GM12878 (cell line): ENCODE data around the gene BMP2. TPM values are rescaled to one million over a fixed set of nuclear protein-coding genes. Genes with fewer than 3 reads are reported as not detected.

Source experiments
- ATAC-seq: fragments of 200-7000 bp; cut with Tn5 transposase; 3 replicates; pipeline ENCODE4 v1.9.1; 2020; ENCODE audit warnings: mild to moderate bottlenecking, moderate library complexity
- BruUV-seq: library from RNA; stranded (reverse); fragments of 400-500 nt; replicated peaks from 2 replicates; lab custom pipeline; 2021; lab: Mats Ljungman, UMichigan
- CTCF ChIA-PET: fragments of 300-600 bp; sonication (Branson Sonifier 250); formaldehyde crosslinking; extraction: SDS; loops from one replicate; lab custom pipeline; 2021; ENCODE audit warnings: inconsistent platforms; lab: Yijun Ruan, JAX
- POLR2A ChIA-PET: fragments of 350-600 bp; formaldehyde crosslinking; extraction: SDS; loops from one replicate; lab custom pipeline; 2021; ENCODE audit warnings: inconsistent platforms; lab: Charles Lee
- RAD21 ChIA-PET: fragments of 300-600 bp; sonication (Branson Sonifier 250); formaldehyde crosslinking; loops from one replicate; lab custom pipeline; 2023; ENCODE audit warnings: antibody characterized with exemption; ENCODE audit not compliant: unreplicated experiment; lab: Charles Lee
- SMC1A ChIA-PET: fragments of 300-600 bp; sonication (Branson Sonifier 250); formaldehyde crosslinking; loops from one replicate; lab custom pipeline; 2023; ENCODE audit not compliant: unreplicated experiment, uncharacterized antibody; lab: Charles Lee
- DNase-seq: peaks from one replicate; pipeline ENCODE4 v3.0.0-alpha.2; 2011; ENCODE audit warnings: low read depth, low spot score
- FAIRE-seq: peaks from 3 replicates; lab custom pipeline; 2011; peaks lifted over from hg19 to GRCh38; lab: Jason Lieb, UNC
- H2AFZ ChIP-seq: 2 replicates; pipeline ENCODE4 v1.6.0; 2011; ENCODE audit warnings: low read depth, low read length, control low read depth; ENCODE audit not compliant: control insufficient read depth
- H3K27ac ChIP-seq: 2 replicates; pipeline ENCODE4 v1.5.1; 2011; ENCODE audit warnings: control low read depth; ENCODE audit not compliant: control insufficient read depth, insufficient read depth
- H3K27me3 ChIP-seq, 2 experiments: replicated peaks in 1 of 2; 2 replicates each; pipeline versions ENCODE4 v1.6.0 to v1.6.1; 2011; ENCODE audit warnings: low read length in 1 of 2; ENCODE audit not compliant: control insufficient read depth in 2 of 2, insufficient read depth in 2 of 2
- H3K36me3 ChIP-seq, 2 experiments: 2 replicates each; pipeline ENCODE4 v1.5.1; 2011; ENCODE audit warnings: low read length in 1 of 2; ENCODE audit not compliant: control insufficient read depth in 2 of 2, insufficient read depth in 2 of 2
- H3K4me1 ChIP-seq: 2 replicates; pipeline ENCODE4 v1.6.1; 2011; ENCODE audit warnings: mild to moderate bottlenecking, low read length, moderate library complexity, mixed read lengths; ENCODE audit not compliant: control insufficient read depth, insufficient read depth
- H3K4me2 ChIP-seq: 2 replicates; pipeline ENCODE4 v1.6.0; 2011; ENCODE audit warnings: control low read depth; ENCODE audit not compliant: control insufficient read depth, insufficient read depth
- H3K4me3 ChIP-seq: fragments of 200-600 bp; sonication (generic); 2 replicates; pipeline ENCODE4 v1.5.1; 2016
- H3K79me2 ChIP-seq: 2 replicates; pipeline ENCODE4 v1.6.0; 2011; ENCODE audit warnings: low read length; ENCODE audit not compliant: control insufficient read depth, insufficient read depth
- H3K9ac ChIP-seq: 2 replicates; pipeline ENCODE4 v1.8.0; 2011; ENCODE audit warnings: low read length, control low read depth, mixed read lengths; ENCODE audit not compliant: control insufficient read depth, insufficient read depth
- H3K9me3 ChIP-seq: replicated peaks from 3 replicates; pipeline ENCODE4 v1.5.1; 2011; ENCODE audit warnings: mild to moderate bottlenecking, low read length; ENCODE audit not compliant: control insufficient read depth, insufficient read depth
- H4K20me1 ChIP-seq: 2 replicates; pipeline ENCODE4 v1.6.0; 2011; ENCODE audit not compliant: control insufficient read depth, insufficient read depth
- BRCA1 ChIP-seq: IDR thresholded peaks from 2 replicates; pipeline ENCODE4 v1.6.1; 2011; ENCODE audit warnings: low read depth, low read length, improper control_type of control experiment
- GABPA ChIP-seq: IDR thresholded peaks from 2 replicates; pipeline ENCODE4 v1.6.1; 2014; ENCODE audit warnings: antibody characterized with exemption, low read depth, mild to moderate bottlenecking, inconsistent platforms
- IKZF1 ChIP-seq: fragments of 450-650 bp; conservative IDR thresholded peaks from 2 replicates; pipeline ENCODE4 v1.6.1; 2017; ENCODE audit warnings: antibody characterized with exemption, mild to moderate bottlenecking
- JUND ChIP-seq: IDR thresholded peaks from 2 replicates; pipeline ENCODE4 v1.6.1; 2012; ENCODE audit warnings: low read depth, mild to moderate bottlenecking, low read length, improper control_type of control experiment, moderate library complexity
- MEF2A ChIP-seq: IDR thresholded peaks from 2 replicates; pipeline ENCODE4 v1.6.1; 2011; ENCODE audit warnings: low read depth, mild to moderate bottlenecking, low read length, moderate library complexity; ENCODE audit not compliant: insufficient read depth
- MYC ChIP-seq: IDR thresholded peaks from 2 replicates; pipeline ENCODE4 v1.6.1; 2011; ENCODE audit warnings: mild to moderate bottlenecking, low read length, moderate library complexity, inconsistent platforms; ENCODE audit not compliant: insufficient read depth, insufficient replicate concordance, insufficient read length, severe bottlenecking
- NR2C2 ChIP-seq: IDR thresholded peaks from 2 replicates; pipeline ENCODE4 v1.6.1; 2011; ENCODE audit warnings: borderline replicate concordance, low read depth; ENCODE audit not compliant: control insufficient read depth, insufficient read length
- PAX5 ChIP-seq: IDR thresholded peaks from 2 replicates; pipeline ENCODE4 v1.6.1; 2011; ENCODE audit warnings: low read depth, low read length, borderline replicate concordance
- SMARCA5 ChIP-seq: fragments of 450-650 bp; IDR thresholded peaks from 2 replicates; pipeline ENCODE4 v1.6.1; 2017; ENCODE audit warnings: mild to moderate bottlenecking
- SRF ChIP-seq, 2 experiments: IDR thresholded peaks; 2 replicates each; pipeline ENCODE4 v1.6.1; 2011; ENCODE audit warnings: low read depth in 2 of 2, low read length in 2 of 2, mild to moderate bottlenecking in 1 of 2, moderate library complexity in 1 of 2
- WGBS: methylation state at CpG from one replicate; pipeline ENCODE4 v1.1.6; 2016; ENCODE audit warnings: low lambda C conversion rate; ENCODE audit not compliant: insufficient replicate concordance, insufficient coverage; ENCODE audit errors: missing lambda C conversion rate; 5-methylcytosine and 5-hydroxymethylcytosine counted together
- in situ Hi-C: fragments of 300-500 bp; cut with MboI; formaldehyde crosslinking; loops from 9 replicates; pipeline ENCODE4 v1.14.3; 2018; ENCODE audit warnings: mixed read lengths
- intact Hi-C: fragments of 100-400 bp; cut with micrococcal nuclease; formaldehyde crosslinking; loops from one replicate; pipeline ENCODE4 v1.14.2; 2022; ENCODE audit not compliant: unreplicated experiment
- polyA plus RNA-seq, 11 experiments: library from polyadenylated mRNA; depleted of rRNA in 4 of 11; unstranded in 6 of 11; stranded (reverse) in 5 of 11; fragments of >200 nt; fragmentation: Nextera tagmentation in 4 of 11; fragmentation: Illumina TruSeq in 1 of 11; extraction: Ambion mirVana in 4 of 11; extraction: Trizol in 1 of 11; gene quantifications; 1 replicate in 1 of 11; 2 replicates in 10 of 11; pipeline versions ENCODE4 v1.2.1 to v1.2.3, GENCODE V29; 2011 to 2016; ENCODE audit warnings: inconsistent platforms in 2 of 11, missing spikeins in 2 of 11, low read depth in 1 of 11
- total RNA-seq, 4 experiments: library from RNA; depleted of rRNA in 3 of 4; stranded (reverse); fragments of >200 nt in 3 of 4; fragmentation: Illumina TruSeq in 1 of 4; extraction: Trizol in 1 of 4; gene quantifications; 2 replicates each; pipeline versions ENCODE4 v1.2.1 to v1.2.3, GENCODE V29; 2013 to 2021
- TF ChIP-seq, protein P1 (sequence below): fragments of 450-650 bp; IDR thresholded peaks from 2 replicates; pipeline ENCODE4 v1.6.1; 2017; ENCODE audit warnings: borderline replicate concordance
- TF ChIP-seq, protein P2 (sequence below): IDR thresholded peaks from 2 replicates; pipeline ENCODE4 v1.6.1; 2012; ENCODE audit warnings: improper control_type of control experiment, low read depth, low read length; ENCODE audit not compliant: insufficient replicate concordance

BMP2 gene
- total and polyA plus RNA-seq, 10 of the 15 experiments (the other 5 are each of a cell fraction or from before 2014, with no cell fraction given), result 0.35 to 3.2 (median 0.71) TPM

DNA sequence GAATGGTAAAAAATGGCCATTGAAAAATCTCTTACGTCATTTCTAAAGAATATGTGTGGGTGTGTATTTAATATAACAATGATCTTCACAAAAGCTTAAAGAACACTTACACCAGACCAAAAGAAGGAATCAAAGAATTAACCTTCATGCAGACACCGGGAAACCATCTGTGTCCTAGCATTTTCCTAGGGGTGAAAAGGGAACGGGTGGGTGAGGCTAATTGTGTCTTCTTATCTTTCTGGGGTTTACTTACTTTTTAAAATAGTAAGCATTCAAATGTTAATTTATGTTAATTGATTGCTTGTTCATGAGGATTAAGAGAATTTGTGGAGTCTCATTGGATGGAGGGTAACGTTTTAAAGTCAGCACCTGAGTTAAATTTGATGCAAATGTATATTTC, 47.5 kb downstream of the BMP2 start:
- in situ Hi-C loops, result no loop called here
- Histone ChIP-seq H3K4me3 (no peak overlapping the region), H3K4me2 (no peak overlapping the region), H3K79me2 (no peaks in the 10 kb centered on the region), H2AFZ (no peak overlapping the region), H3K9me3 (no peaks in the 10 kb centered on the region), H3K4me1 (no peaks in the 10 kb centered on the region), H3K36me3 (no peaks in the 10 kb centered on the region), H3K27me3 (no peaks in the 10 kb centered on the region; a peak in 1 of 4 replicates), H3K9ac (no peak overlapping the region), H3K27ac (no peak overlapping the region), H4K20me1 (no peaks in the 10 kb centered on the region)
- ChIA-PET POLR2A (no interaction called here), SMC1A (interaction anchor here (1.2 kb wide), 1 partner anchor 9 kb away, joined by 4 read pairs; no protein-coding TSS in a partner anchor), RAD21 (no interaction called here), CTCF (interaction anchor here (1.2 to 1.6 kb wide), 3 partner anchors 11 to 232 kb away, joined by 3 to 4 read pairs (median 3); no protein-coding TSS in a partner anchor)
- ATAC-seq, result no peak
- WGBS, result 14% methylated on average over 4 of the region's 4 CpGs
- no TSS peak for BruUV-seq
- no peak for DNase-seq
- FAIRE-seq, result no peak
- intact Hi-C loops, result loop anchor here (10.0 kb wide), 1 partner anchor 550 kb away; no protein-coding TSS in a partner anchor
- TF ChIP-seq GABPA (no peak), SRF (IDR thresholded peaks at IDR 0.05; ENCODE audit: low read depth in 2 of 2, low read length in 2 of 2) (no peak), MYC (no peak), PAX5 (no peak), JUND (no peak), MEF2A (no peak), BRCA1 (no peak), SMARCA5 (no peak), IKZF1 (no peak), NR2C2 (no peak)
- TF ChIP-seq, protein P1, sequence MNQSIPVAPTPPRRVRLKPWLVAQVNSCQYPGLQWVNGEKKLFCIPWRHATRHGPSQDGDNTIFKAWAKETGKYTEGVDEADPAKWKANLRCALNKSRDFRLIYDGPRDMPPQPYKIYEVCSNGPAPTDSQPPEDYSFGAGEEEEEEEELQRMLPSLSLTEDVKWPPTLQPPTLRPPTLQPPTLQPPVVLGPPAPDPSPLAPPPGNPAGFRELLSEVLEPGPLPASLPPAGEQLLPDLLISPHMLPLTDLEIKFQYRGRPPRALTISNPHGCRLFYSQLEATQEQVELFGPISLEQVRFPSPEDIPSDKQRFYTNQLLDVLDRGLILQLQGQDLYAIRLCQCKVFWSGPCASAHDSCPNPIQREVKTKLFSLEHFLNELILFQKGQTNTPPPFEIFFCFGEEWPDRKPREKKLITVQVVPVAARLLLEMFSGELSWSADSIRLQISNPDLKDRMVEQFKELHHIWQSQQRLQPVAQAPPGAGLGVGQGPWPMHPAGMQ, result no peak
- TF ChIP-seq, protein P2, sequence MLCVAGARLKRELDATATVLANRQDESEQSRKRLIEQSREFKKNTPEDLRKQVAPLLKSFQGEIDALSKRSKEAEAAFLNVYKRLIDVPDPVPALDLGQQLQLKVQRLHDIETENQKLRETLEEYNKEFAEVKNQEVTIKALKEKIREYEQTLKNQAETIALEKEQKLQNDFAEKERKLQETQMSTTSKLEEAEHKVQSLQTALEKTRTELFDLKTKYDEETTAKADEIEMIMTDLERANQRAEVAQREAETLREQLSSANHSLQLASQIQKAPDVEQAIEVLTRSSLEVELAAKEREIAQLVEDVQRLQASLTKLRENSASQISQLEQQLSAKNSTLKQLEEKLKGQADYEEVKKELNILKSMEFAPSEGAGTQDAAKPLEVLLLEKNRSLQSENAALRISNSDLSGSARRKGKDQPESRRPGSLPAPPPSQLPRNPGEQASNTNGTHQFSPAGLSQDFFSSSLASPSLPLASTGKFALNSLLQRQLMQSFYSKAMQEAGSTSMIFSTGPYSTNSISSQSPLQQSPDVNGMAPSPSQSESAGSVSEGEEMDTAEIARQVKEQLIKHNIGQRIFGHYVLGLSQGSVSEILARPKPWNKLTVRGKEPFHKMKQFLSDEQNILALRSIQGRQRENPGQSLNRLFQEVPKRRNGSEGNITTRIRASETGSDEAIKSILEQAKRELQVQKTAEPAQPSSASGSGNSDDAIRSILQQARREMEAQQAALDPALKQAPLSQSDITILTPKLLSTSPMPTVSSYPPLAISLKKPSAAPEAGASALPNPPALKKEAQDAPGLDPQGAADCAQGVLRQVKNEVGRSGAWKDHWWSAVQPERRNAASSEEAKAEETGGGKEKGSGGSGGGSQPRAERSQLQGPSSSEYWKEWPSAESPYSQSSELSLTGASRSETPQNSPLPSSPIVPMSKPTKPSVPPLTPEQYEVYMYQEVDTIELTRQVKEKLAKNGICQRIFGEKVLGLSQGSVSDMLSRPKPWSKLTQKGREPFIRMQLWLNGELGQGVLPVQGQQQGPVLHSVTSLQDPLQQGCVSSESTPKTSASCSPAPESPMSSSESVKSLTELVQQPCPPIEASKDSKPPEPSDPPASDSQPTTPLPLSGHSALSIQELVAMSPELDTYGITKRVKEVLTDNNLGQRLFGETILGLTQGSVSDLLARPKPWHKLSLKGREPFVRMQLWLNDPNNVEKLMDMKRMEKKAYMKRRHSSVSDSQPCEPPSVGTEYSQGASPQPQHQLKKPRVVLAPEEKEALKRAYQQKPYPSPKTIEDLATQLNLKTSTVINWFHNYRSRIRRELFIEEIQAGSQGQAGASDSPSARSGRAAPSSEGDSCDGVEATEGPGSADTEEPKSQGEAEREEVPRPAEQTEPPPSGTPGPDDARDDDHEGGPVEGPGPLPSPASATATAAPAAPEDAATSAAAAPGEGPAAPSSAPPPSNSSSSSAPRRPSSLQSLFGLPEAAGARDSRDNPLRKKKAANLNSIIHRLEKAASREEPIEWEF, result no peak
